ENCODE results near the gene RBBP8NL. TPM values are rescaled to one million over a fixed set of nuclear protein-coding genes. Genes with fewer than 3 reads are reported as not detected.

Gene RBBP8NL
- total RNA-seq, 1 experiment from 2014 or later = not detected

DNA sequence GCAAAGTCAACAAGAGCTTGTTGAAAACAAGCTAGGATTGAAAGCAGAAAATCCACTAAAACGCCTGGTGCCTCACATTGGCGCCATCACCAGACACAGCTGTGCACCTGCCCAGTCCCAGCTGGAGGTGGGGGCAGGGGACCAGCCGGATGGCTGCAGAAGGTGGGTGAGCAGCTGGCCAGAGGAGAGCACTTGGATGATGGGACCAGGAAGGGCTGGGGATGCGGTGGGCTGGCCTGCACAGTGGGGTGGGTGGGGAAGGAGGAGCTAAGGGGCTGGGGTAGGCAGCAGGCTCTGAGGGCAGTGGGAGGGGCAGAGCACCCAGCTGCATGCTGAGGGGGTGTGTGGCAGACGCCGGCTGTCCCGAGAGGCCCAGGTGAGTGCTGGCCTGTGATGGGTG is 27.3 kb downstream of the RBBP8NL start:
- BruUV-seq (replicated peaks) = no TSS peak
- TF ChIP-seq EZH2 (IDR thresholded peaks at IDR 0.05; ENCODE audit: borderline replicate concordance, low read depth, low read length, poor library complexity, severe bottlenecking) = no peak
- TF ChIP-seq, protein P1, sequence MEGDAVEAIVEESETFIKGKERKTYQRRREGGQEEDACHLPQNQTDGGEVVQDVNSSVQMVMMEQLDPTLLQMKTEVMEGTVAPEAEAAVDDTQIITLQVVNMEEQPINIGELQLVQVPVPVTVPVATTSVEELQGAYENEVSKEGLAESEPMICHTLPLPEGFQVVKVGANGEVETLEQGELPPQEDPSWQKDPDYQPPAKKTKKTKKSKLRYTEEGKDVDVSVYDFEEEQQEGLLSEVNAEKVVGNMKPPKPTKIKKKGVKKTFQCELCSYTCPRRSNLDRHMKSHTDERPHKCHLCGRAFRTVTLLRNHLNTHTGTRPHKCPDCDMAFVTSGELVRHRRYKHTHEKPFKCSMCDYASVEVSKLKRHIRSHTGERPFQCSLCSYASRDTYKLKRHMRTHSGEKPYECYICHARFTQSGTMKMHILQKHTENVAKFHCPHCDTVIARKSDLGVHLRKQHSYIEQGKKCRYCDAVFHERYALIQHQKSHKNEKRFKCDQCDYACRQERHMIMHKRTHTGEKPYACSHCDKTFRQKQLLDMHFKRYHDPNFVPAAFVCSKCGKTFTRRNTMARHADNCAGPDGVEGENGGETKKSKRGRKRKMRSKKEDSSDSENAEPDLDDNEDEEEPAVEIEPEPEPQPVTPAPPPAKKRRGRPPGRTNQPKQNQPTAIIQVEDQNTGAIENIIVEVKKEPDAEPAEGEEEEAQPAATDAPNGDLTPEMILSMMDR (conservative IDR thresholded peaks at IDR 0.05; ENCODE audit: low read depth, low read length) = no peak
- POLR2A ChIA-PET (ENCODE audit: low non-redundant PET) = interaction anchor here (0.9 kb wide), 1 partner anchor 10 kb away, joined by 3 read pairs; no protein-coding TSS in a partner anchor
- Histone ChIP-seq H3K27ac (ENCODE audit: low read depth, low read length, poor library complexity, severe bottlenecking) (no peak overlapping the region), H3K36me3 (ENCODE audit: insufficient read depth, low read length, poor library complexity, severe bottlenecking) (no peaks in the 10 kb centered on the region), H3K4me3 (ENCODE audit: low read depth, low read length, poor library complexity, severe bottlenecking) (no peak overlapping the region), H3K27me3 (replicated peaks; ENCODE audit: insufficient read depth, low read depth, low read length, poor library complexity) (no peaks in the 10 kb centered on the region), H3K4me1 (ENCODE audit: insufficient read depth, low read length, poor library complexity, severe bottlenecking) (no peaks in the 10 kb centered on the region), H3K9me3 (ENCODE audit: low read depth, low read length, poor library complexity, severe bottlenecking) (no peaks in the 10 kb centered on the region)
- intact Hi-C loops (cut with micrococcal nuclease; ENCODE audit: unreplicated experiment) = no loop called here
- DNase-seq (ENCODE audit: low spot score) = no peak
- CTCF ChIA-PET = no interaction called here

DNA sequence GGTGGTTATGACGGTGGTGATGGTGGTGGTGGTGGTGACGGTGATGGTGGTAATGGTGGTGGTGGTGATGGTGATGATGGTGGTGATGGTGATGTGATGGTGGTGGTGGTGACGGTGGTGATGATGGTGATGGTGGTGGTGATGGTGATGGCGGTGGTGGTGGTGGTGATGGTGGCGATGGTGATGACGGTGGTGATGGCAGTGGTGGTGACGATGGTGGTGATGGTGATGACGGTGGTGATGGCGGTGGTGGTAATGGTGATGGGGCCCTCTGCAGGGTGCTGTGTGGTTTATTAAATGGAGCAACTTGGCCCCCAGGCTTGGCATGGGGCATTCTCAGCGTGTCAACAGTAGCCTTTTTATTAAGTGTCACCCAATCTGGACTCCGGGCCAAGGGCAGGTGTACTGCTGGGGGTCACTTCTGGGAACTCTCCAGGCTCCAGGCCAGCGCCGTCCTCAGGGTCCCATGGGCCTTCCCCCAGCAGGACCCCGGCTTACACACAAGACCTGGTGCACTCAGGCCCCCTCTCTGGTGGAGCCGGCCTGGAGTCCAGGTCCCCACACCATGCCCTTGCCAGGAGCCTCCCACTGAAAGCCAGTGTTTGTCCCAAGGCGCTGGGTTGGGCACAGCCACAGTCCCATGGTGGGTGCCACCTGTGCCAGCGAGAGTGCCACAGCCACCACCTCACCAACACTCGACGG is 29.1 kb downstream of the RBBP8NL start:
- ChIA-PET CTCF (no interaction called here), POLR2A (ENCODE audit: low non-redundant PET) (no interaction called here)
- intact Hi-C loops (cut with micrococcal nuclease; ENCODE audit: unreplicated experiment) = no loop called here
- Histone ChIP-seq H3K4me3 (ENCODE audit: low read depth, low read length, poor library complexity, severe bottlenecking) (no peak overlapping the region), H3K9me3 (ENCODE audit: low read depth, low read length, poor library complexity, severe bottlenecking) (no peaks in the 10 kb centered on the region), H3K4me1 (ENCODE audit: insufficient read depth, low read length, poor library complexity, severe bottlenecking) (no peaks in the 10 kb centered on the region), H3K27ac (ENCODE audit: low read depth, low read length, poor library complexity, severe bottlenecking) (no peak overlapping the region), H3K36me3 (ENCODE audit: insufficient read depth, low read length, poor library complexity, severe bottlenecking) (peaks cover 3% of the 10 kb centered on the region), H3K27me3 (replicated peaks; ENCODE audit: insufficient read depth, low read depth, low read length, poor library complexity) (no peaks in the 10 kb centered on the region)
- DNase-seq (ENCODE audit: low spot score) = no peak
- no TSS peak for BruUV-seq (replicated peaks)
- no peak for TF ChIP-seq EZH2 (IDR thresholded peaks at IDR 0.05; ENCODE audit: borderline replicate concordance, low read depth, low read length, poor library complexity, severe bottlenecking)
- TF ChIP-seq, protein P1 (conservative IDR thresholded peaks at IDR 0.05; ENCODE audit: low read depth, low read length) = no peak

DNA sequence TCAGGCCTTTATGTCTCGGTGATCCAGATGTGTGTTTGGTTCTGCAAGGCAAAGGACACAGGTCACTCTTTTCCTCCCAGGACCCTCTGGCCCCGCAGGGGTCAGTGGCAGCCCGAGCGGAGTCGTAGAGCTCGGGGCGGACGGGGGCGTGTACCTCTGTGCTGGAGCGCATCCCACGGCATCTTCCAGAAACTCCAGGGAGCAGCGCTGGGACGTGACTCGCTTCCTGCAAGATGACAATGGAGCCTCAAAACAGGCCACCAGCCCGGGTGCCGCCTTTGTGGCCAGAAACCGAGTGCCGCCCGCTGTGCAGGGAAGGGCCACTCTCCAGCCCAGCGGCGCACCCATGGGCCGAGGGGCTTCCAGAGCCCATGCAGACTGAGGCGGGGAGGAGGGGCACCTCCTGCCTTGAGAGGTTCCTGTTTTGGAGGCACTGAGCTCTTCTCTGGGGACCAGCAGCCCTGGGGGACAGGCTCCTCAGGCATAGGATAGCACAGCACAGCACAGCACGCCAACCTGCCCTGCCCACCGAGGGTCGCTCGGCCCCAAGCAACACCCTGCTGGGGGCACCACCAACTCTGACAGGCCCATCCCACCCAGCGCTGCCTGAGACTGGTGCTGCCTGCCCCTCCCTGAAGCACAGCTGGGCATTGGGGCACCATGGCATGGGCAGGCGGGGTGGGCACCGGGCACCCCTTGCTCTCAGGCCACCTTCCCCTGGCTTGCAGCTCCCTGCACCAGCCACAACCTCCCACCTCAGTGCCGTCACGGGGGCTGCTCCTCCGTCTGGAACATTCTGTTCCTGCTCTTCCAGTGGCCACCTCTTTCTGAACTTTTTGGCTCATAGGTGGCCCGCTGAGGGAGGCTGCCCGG is 30.7 kb downstream of the RBBP8NL start:
- peaks cover 3% of the 10 kb centered on the region for H3K36me3 ChIP-seq (ENCODE audit: insufficient read depth, low read length, poor library complexity, severe bottlenecking)
- H3K4me1 ChIP-seq (ENCODE audit: insufficient read depth, low read length, poor library complexity, severe bottlenecking) = no peaks in the 10 kb centered on the region
- intact Hi-C loops (cut with micrococcal nuclease; ENCODE audit: unreplicated experiment) = no loop called here
- no TSS peak for BruUV-seq (replicated peaks)
- POLR2A ChIA-PET (ENCODE audit: low non-redundant PET) = no interaction called here
- TF ChIP-seq, protein P1 (conservative IDR thresholded peaks at IDR 0.05; ENCODE audit: low read depth, low read length) = no peak
- no peak for TF ChIP-seq EZH2 (IDR thresholded peaks at IDR 0.05; ENCODE audit: borderline replicate concordance, low read depth, low read length, poor library complexity, severe bottlenecking)
- H3K4me3 ChIP-seq (ENCODE audit: low read depth, low read length, poor library complexity, severe bottlenecking) = no peak overlapping the region
- DNase-seq (ENCODE audit: low spot score) = no peak
- no peaks in the 10 kb centered on the region for H3K27me3 ChIP-seq (replicated peaks; ENCODE audit: insufficient read depth, low read depth, low read length, poor library complexity)
- no peaks in the 10 kb centered on the region for H3K9me3 ChIP-seq (ENCODE audit: low read depth, low read length, poor library complexity, severe bottlenecking)
- CTCF ChIA-PET = no interaction called here
- H3K27ac ChIP-seq (ENCODE audit: low read depth, low read length, poor library complexity, severe bottlenecking) = no peak overlapping the region
